ENCODE results near the gene COL7A1. TPM values are rescaled to one million over a fixed set of nuclear protein-coding genes. Genes with fewer than 3 reads are reported as not detected.

COL7A1 gene
- polyA plus RNA-seq, 1 donor from 2014 or later = 45.3 TPM

DNA sequence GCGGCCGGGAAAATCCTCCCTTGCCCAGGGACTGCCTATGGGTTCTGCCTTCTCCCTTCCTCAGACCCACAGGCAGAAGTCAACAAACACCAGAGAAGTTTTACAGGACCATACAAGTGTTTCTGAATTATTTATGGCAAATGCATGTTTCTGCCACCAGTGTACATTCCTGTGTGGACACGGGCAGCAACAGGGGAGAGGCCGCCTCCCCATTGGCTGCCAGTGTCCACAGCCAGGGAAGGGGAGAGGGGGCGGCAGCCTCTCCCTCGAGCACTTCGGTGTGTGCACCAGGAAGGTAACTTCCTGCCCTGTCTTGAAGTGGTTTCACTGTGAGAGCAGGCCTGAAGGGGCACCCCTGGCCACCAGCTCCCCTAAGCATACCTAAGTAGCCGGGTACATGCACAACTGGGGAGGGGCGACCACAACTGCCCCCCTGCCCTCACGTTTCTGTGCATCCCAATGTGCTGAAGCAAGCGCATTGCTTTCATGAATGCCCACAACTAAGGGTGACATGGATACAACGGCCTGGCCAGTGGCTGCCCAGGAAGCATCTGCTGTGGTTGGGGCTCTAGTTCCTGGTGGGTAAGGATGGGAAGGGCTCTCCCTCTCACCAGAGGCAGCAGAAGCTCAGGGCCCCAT lies 76.4 kb downstream of the COL7A1 start:
- no peaks in the 10 kb centered on the region for H3K9me3 ChIP-seq (ENCODE audit: low read length)
- H3F3A ChIP-seq (ENCODE audit: insufficient read depth, low read length, poor library complexity, severe bottlenecking) = no peaks in the 10 kb centered on the region
- no peak overlapping the region for H3K9ac ChIP-seq (ENCODE audit: low read length)
- H3K27me3 ChIP-seq (ENCODE audit: insufficient read depth, low read depth, low read length) = no peaks in the 10 kb centered on the region
- no peaks in the 10 kb centered on the region for H3K79me2 ChIP-seq (replicated peaks; ENCODE audit: insufficient read depth, low read length)
- no peaks in the 10 kb centered on the region for H3K36me3 ChIP-seq (ENCODE audit: insufficient read depth, low read length)
- no peak overlapping the region for H2AFZ ChIP-seq (ENCODE audit: low read depth, low read length)
- no peaks in the 10 kb centered on the region for H4K20me1 ChIP-seq (ENCODE audit: insufficient read depth)
- no peaks in the 10 kb centered on the region for H3K9me2 ChIP-seq (ENCODE audit: insufficient read depth, low read length)
- H3K4me3 ChIP-seq (ENCODE audit: low read length) = no peak overlapping the region
- no peak overlapping the region for H3K27ac ChIP-seq (ENCODE audit: low read length)
- TF ChIP-seq SMC3 (conservative IDR thresholded peaks at IDR 0.05; ENCODE audit: poor library complexity) = no peak
- TF ChIP-seq, protein P1, sequence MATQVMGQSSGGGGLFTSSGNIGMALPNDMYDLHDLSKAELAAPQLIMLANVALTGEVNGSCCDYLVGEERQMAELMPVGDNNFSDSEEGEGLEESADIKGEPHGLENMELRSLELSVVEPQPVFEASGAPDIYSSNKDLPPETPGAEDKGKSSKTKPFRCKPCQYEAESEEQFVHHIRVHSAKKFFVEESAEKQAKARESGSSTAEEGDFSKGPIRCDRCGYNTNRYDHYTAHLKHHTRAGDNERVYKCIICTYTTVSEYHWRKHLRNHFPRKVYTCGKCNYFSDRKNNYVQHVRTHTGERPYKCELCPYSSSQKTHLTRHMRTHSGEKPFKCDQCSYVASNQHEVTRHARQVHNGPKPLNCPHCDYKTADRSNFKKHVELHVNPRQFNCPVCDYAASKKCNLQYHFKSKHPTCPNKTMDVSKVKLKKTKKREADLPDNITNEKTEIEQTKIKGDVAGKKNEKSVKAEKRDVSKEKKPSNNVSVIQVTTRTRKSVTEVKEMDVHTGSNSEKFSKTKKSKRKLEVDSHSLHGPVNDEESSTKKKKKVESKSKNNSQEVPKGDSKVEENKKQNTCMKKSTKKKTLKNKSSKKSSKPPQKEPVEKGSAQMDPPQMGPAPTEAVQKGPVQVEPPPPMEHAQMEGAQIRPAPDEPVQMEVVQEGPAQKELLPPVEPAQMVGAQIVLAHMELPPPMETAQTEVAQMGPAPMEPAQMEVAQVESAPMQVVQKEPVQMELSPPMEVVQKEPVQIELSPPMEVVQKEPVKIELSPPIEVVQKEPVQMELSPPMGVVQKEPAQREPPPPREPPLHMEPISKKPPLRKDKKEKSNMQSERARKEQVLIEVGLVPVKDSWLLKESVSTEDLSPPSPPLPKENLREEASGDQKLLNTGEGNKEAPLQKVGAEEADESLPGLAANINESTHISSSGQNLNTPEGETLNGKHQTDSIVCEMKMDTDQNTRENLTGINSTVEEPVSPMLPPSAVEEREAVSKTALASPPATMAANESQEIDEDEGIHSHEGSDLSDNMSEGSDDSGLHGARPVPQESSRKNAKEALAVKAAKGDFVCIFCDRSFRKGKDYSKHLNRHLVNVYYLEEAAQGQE (IDR thresholded peaks at IDR 0.05; ENCODE audit: borderline replicate concordance) = no peak
- TF ChIP-seq CTCF (IDR thresholded peaks at IDR 0.05; ENCODE audit: poor library complexity, severe bottlenecking) = no peak
- no peak for TF ChIP-seq EP300 (conservative IDR thresholded peaks at IDR 0.05; ENCODE audit: poor library complexity, severe bottlenecking)
- no peak for TF ChIP-seq POLR2AphosphoS5 (IDR thresholded peaks at IDR 0.05)
- no peak for TF ChIP-seq MXI1 (conservative IDR thresholded peaks at IDR 0.05; ENCODE audit: poor library complexity, severe bottlenecking)
- TF ChIP-seq RAD21 (conservative IDR thresholded peaks at IDR 0.05) = no peak
- no peak for TF ChIP-seq TAF1 (IDR thresholded peaks at IDR 0.05; ENCODE audit: low read depth)
- H3K4me2 ChIP-seq (ENCODE audit: low read length) = no peak overlapping the region

GRCh38 chr3:48518069-48518468 lies 77.1 kb downstream of the COL7A1 start:
- Histone ChIP-seq H4K20me1 (ENCODE audit: insufficient read depth) (no peaks in the 10 kb centered on the region), H3K27ac (ENCODE audit: low read length) (no peak overlapping the region), H3K4me3 (ENCODE audit: low read length) (no peak overlapping the region), H2AFZ (ENCODE audit: low read depth, low read length) (no peak overlapping the region), H3K9ac (ENCODE audit: low read length) (no peak overlapping the region), H3K79me2 (replicated peaks; ENCODE audit: insufficient read depth, low read length) (no peaks in the 10 kb centered on the region), H3K36me3 (ENCODE audit: insufficient read depth, low read length) (no peaks in the 10 kb centered on the region), H3F3A (ENCODE audit: insufficient read depth, low read length, poor library complexity, severe bottlenecking) (no peaks in the 10 kb centered on the region), H3K9me3 (ENCODE audit: low read length) (no peaks in the 10 kb centered on the region), H3K9me2 (ENCODE audit: insufficient read depth, low read length) (no peaks in the 10 kb centered on the region), H3K27me3 (ENCODE audit: insufficient read depth, low read depth, low read length) (no peaks in the 10 kb centered on the region), H3K4me2 (ENCODE audit: low read length) (no peak overlapping the region)
- TF ChIP-seq SMC3 (conservative IDR thresholded peaks at IDR 0.05; ENCODE audit: poor library complexity) = no peak

GRCh38 chr3:48516571-48516970 lies 78.6 kb downstream of the COL7A1 start:
- H3K9ac ChIP-seq (ENCODE audit: low read length) = no peak overlapping the region
- H3K9me2 ChIP-seq (ENCODE audit: insufficient read depth, low read length) = no peaks in the 10 kb centered on the region
- H3K4me2 ChIP-seq (ENCODE audit: low read length) = no peak overlapping the region
- no peaks in the 10 kb centered on the region for H3F3A ChIP-seq (ENCODE audit: insufficient read depth, low read length, poor library complexity, severe bottlenecking)
- no peaks in the 10 kb centered on the region for H3K79me2 ChIP-seq (replicated peaks; ENCODE audit: insufficient read depth, low read length)
- no peaks in the 10 kb centered on the region for H4K20me1 ChIP-seq (ENCODE audit: insufficient read depth)
- H3K27ac ChIP-seq (ENCODE audit: low read length) = no peak overlapping the region
- H2AFZ ChIP-seq (ENCODE audit: low read depth, low read length) = no peak overlapping the region
- TF ChIP-seq EP300 (conservative IDR thresholded peaks at IDR 0.05; ENCODE audit: poor library complexity, severe bottlenecking) = no peak
- TF ChIP-seq, protein P1 (IDR thresholded peaks at IDR 0.05; ENCODE audit: borderline replicate concordance) = no peak
- TF ChIP-seq CTCF (IDR thresholded peaks at IDR 0.05; ENCODE audit: poor library complexity, severe bottlenecking) = no peak
- TF ChIP-seq RAD21 (conservative IDR thresholded peaks at IDR 0.05) = no peak
- TF ChIP-seq SMC3 (conservative IDR thresholded peaks at IDR 0.05; ENCODE audit: poor library complexity) = no peak
- no peak for TF ChIP-seq MXI1 (conservative IDR thresholded peaks at IDR 0.05; ENCODE audit: poor library complexity, severe bottlenecking)
- no peak for TF ChIP-seq EZH2 (IDR thresholded peaks at IDR 0.05; ENCODE audit: borderline replicate concordance, insufficient read depth, low read length, poor library complexity, severe bottlenecking)
- no peak for TF ChIP-seq TAF1 (IDR thresholded peaks at IDR 0.05; ENCODE audit: low read depth)
- TF ChIP-seq POLR2AphosphoS5 (IDR thresholded peaks at IDR 0.05) = no peak
- H3K4me3 ChIP-seq (ENCODE audit: low read length) = no peak overlapping the region
- H3K36me3 ChIP-seq (ENCODE audit: insufficient read depth, low read length) = no peaks in the 10 kb centered on the region
- no peaks in the 10 kb centered on the region for H3K9me3 ChIP-seq (ENCODE audit: low read length)
- H3K27me3 ChIP-seq (ENCODE audit: insufficient read depth, low read depth, low read length) = no peaks in the 10 kb centered on the region

Data from neural cell (in vitro differentiated cells).